GM12872 (cell line): ENCODE results near the gene CPEB2.

ENCODE experiments used
- CTCF ChIP-seq: IDR thresholded peaks from 3 replicates; pipeline ENCODE4 v1.5.1; 2011; ENCODE audit warnings: low read depth, mild to moderate bottlenecking, low read length, moderate library complexity; ENCODE audit not compliant: insufficient read depth

CPEB2 gene

GRCh38 chr4:15106399-15106798, 104.1 kb downstream of the CPEB2 start:
- no peak for TF ChIP-seq CTCF

GRCh38 chr4:15109600-15109999, 107.3 kb downstream of the CPEB2 start:
- TF ChIP-seq CTCF = no peak

GRCh38 chr4:15110120-15110571, 107.9 kb downstream of the CPEB2 start:
- no peak for TF ChIP-seq CTCF

- TF ChIP-seq CTCF = no peak
These were observed 114.3 kb downstream of the CPEB2 start for GRCh38 chr4:15116509-15117079.

GRCh38 chr4:15117270-15117946, 115.1 kb downstream of the CPEB2 start:
- TF ChIP-seq CTCF = no peak

GRCh38 chr4:15118292-15118691, 116.0 kb downstream of the CPEB2 start:
- no peak for TF ChIP-seq CTCF
